Measurements from ENCODE around the gene JMJD6. TPM values are rescaled to one million over a fixed set of nuclear protein-coding genes. Genes with fewer than 3 reads are reported as not detected.

JMJD6 gene
- total RNA-seq, 3 donors from 2014 or later (not counting 1 experiment from before 2014, with no cell fraction given) = 169 to 257 (median 195) TPM

- Histone ChIP-seq H3K4me1 (ENCODE audit: control insufficient read depth, insufficient read depth, low read length) (peaks cover 33% of the 10 kb centered on the region), H3K4me3 (ENCODE audit: low read length) (no peak overlapping the region), H3K36me3 (ENCODE audit: control insufficient read depth, insufficient read depth, low read length) (peaks cover 56% of the 10 kb centered on the region), H3K27ac (ENCODE audit: low read length) (peak overlapping the region; percentile 88), H3K27me3 (ENCODE audit: control insufficient read depth, insufficient read depth, low read length) (no peaks in the 10 kb centered on the region), H3K9me3 (ENCODE audit: control insufficient read depth, insufficient read depth, low read length) (no peaks in the 10 kb centered on the region)
- Mint-ChIP-seq H3K4me3 (peak overlapping the region; percentile 89), H3K36me3 (peaks cover 17% of the 10 kb centered on the region), H3K27me3 (ENCODE audit: low read depth in 2 of 2) (no peaks in the 10 kb centered on the region), H3K4me1 (peaks cover 31 to 44% of the 10 kb centered on the region in 2 donors), H3K27ac (peak overlapping the region; percentile 94 to 99), H3K9me3 (no peaks in the 10 kb centered on the region)
- TF ChIP-seq CTCF (IDR thresholded peaks at IDR 0.05) = no peak
- WGBS (ENCODE audit: insufficient coverage) = 61% methylated on average over 13 of the region's 13 CpGs
- DNase-seq = peak; percentile 75 to 93
- peak; percentile 84 to 92 (median 84) for ATAC-seq
- intact Hi-C loops (cut with micrococcal nuclease) = loop anchor here (1.0 to 5.0 kb wide), 5 partner anchors 10 to 201 kb away; partner anchors contain the start of genes JMJD6, METTL23 and SRSF2
Observed at GRCh38 chr17:76716146-76716838, 10.1 kb downstream of the JMJD6 start.

- 90% methylated on average over 2 of the region's 2 CpGs for WGBS (ENCODE audit: insufficient coverage)
- no peaks in the 10 kb centered on the region for H3K27me3 Mint-ChIP-seq (ENCODE audit: low read depth in 2 of 2)
- DNase-seq (no peak), ATAC-seq (no peak)
- H3K4me1 Mint-ChIP-seq = peaks cover 23 to 47% of the 10 kb centered on the region in 2 donors
- no peaks in the 10 kb centered on the region for H3K9me3 Mint-ChIP-seq
- H3K27ac Mint-ChIP-seq = peak overlapping the region; percentile 94 to 99
- H3K4me3 ChIP-seq (ENCODE audit: low read length) = no peak overlapping the region
- peaks cover 37% of the 10 kb centered on the region for H3K4me1 ChIP-seq (ENCODE audit: control insufficient read depth, insufficient read depth, low read length)
- peaks cover 47% of the 10 kb centered on the region for H3K36me3 ChIP-seq (ENCODE audit: control insufficient read depth, insufficient read depth, low read length)
- intact Hi-C loops (cut with micrococcal nuclease) = loop anchor here (1.0 to 5.0 kb wide), 3 partner anchors 33 to 192 kb away; no protein-coding TSS in a partner anchor
- no peaks in the 10 kb centered on the region for H3K27me3 ChIP-seq (ENCODE audit: control insufficient read depth, insufficient read depth, low read length)
- TF ChIP-seq CTCF (IDR thresholded peaks at IDR 0.05) = no peak
- H3K9me3 ChIP-seq (ENCODE audit: control insufficient read depth, insufficient read depth, low read length) = no peaks in the 10 kb centered on the region
- peak overlapping the region; percentile 89 for H3K4me3 Mint-ChIP-seq
- peak overlapping the region; percentile 86 for H3K27ac ChIP-seq (ENCODE audit: low read length)
- peaks cover 9% of the 10 kb centered on the region for H3K36me3 Mint-ChIP-seq
Observed at GRCh38 chr17:76715496-76715830, 10.9 kb downstream of the JMJD6 start.

- H3K9me3 Mint-ChIP-seq = no peaks in the 10 kb centered on the region
- intact Hi-C loops (cut with micrococcal nuclease) = loop anchor here (1.0 to 5.0 kb wide), 3 partner anchors 33 to 192 kb away; no protein-coding TSS in a partner anchor
- peak overlapping the region; percentile 94 to 99 for H3K27ac Mint-ChIP-seq
- no peaks in the 10 kb centered on the region for H3K9me3 ChIP-seq (ENCODE audit: control insufficient read depth, insufficient read depth, low read length)
- peaks cover 23 to 47% of the 10 kb centered on the region in 2 donors for H3K4me1 Mint-ChIP-seq
- no peak for ATAC-seq
- H3K27me3 ChIP-seq (ENCODE audit: control insufficient read depth, insufficient read depth, low read length) = no peaks in the 10 kb centered on the region
- H3K27ac ChIP-seq (ENCODE audit: low read length) = peak overlapping the region; percentile 86
- H3K4me3 ChIP-seq (ENCODE audit: low read length) = no peak overlapping the region
- H3K27me3 Mint-ChIP-seq (ENCODE audit: low read depth in 2 of 2) = no peaks in the 10 kb centered on the region
- peak; percentile 93 for TF ChIP-seq CTCF (IDR thresholded peaks at IDR 0.05)
- H3K36me3 ChIP-seq (ENCODE audit: control insufficient read depth, insufficient read depth, low read length) = peaks cover 42% of the 10 kb centered on the region
- DNase-seq = peak; percentile 68 to 85
- peak overlapping the region; percentile 89 for H3K4me3 Mint-ChIP-seq
- H3K36me3 Mint-ChIP-seq = peaks cover 7% of the 10 kb centered on the region
- H3K4me1 ChIP-seq (ENCODE audit: control insufficient read depth, insufficient read depth, low read length) = peaks cover 40% of the 10 kb centered on the region
- 3% methylated on average over 3 of the region's 4 CpGs for WGBS (ENCODE audit: insufficient coverage)
Observed at GRCh38 chr17:76714822-76715495, 11.4 kb downstream of the JMJD6 start.

All from natural killer cell (primary cell).